A673 (cell line): Measurements from ENCODE around the gene SPANXB1.
"Not testable (repeated sequence)": the region's sequence is repeated elsewhere in the genome, so short reads cannot be mapped to it uniquely, and the experiment has no call there.

ENCODE experiments used
- CTCF ChIP-seq: fragments of 300-800, 200-600 bp; sonication (generic); conservative IDR thresholded peaks from 2 replicates; pipeline ENCODE4 v1.5.1; 2017; ENCODE audit warnings: low read depth, mild to moderate bottlenecking, antibody characterized with exemption, low read length, moderate library complexity, mixed read lengths
- EZH2 ChIP-seq: fragments of 200-600 bp; sonication (generic); IDR thresholded peaks from 2 replicates; pipeline ENCODE4 v1.6.1; 2017; ENCODE audit warnings: borderline replicate concordance, low read depth, mild to moderate bottlenecking, mixed read lengths, antibody characterized with exemption, low read length; ENCODE audit not compliant: poor library complexity, severe bottlenecking

- TF ChIP-seq CTCF, EZH2: not testable (repeated sequence)
Measured at GRCh38 chrX:141002568-141002967, at the start of gene SPANXB1.
